Endothelial cell of umbilical vein (primary cell): Measurements from ENCODE around the gene PTDSS2. TPM values are rescaled to one million over a fixed set of nuclear protein-coding genes. Genes with fewer than 3 reads are reported as not detected.

ENCODE experiments used
- BruUV-seq: library from RNA; stranded (reverse); fragments of 400-500 nt; replicated peaks from 2 replicates; lab custom pipeline; 2021; lab: Mats Ljungman, UMichigan
- CTCF ChIA-PET: fragments of 300-600, 350-600 bp; sonication (Branson Sonifier 250); formaldehyde crosslinking; loops from one replicate; lab custom pipeline; 2021; ENCODE audit warnings: antibody characterized with exemption, inconsistent platforms; lab: Charles Lee
- POLR2A ChIA-PET: fragments of 300-600, 350-600 bp; sonication (Branson Sonifier 250); formaldehyde crosslinking; loops from one replicate; lab custom pipeline; 2021; ENCODE audit warnings: antibody characterized with exemption, inconsistent platforms; lab: Charles Lee
- DNase-seq: peaks from one replicate; pipeline ENCODE4 v3.0.0-alpha.2; 2011; ENCODE audit warnings: low read depth, low spot score
- FAIRE-seq: peaks from 2 replicates; lab custom pipeline; 2011; peaks lifted over from hg19 to GRCh38; lab: Jason Lieb, UNC
- H2AFZ ChIP-seq: 2 replicates; pipeline ENCODE4 v1.6.0; 2012; ENCODE audit warnings: low read depth, low read length, control low read depth, inconsistent platforms
- H3K27ac ChIP-seq: 2 replicates; pipeline ENCODE4 v1.5.1; 2011; ENCODE audit warnings: low read depth, mild to moderate bottlenecking, control low read depth, low read length, moderate library complexity; ENCODE audit not compliant: insufficient read depth
- H3K27me3 ChIP-seq, 2 experiments: 2 replicates each; pipeline versions ENCODE4 v1.6.0 to v1.6.1; 2011; ENCODE audit warnings: low read length in 2 of 2, mixed read lengths in 1 of 2; ENCODE audit not compliant: control insufficient read depth in 2 of 2, insufficient read depth in 2 of 2
- H3K36me3 ChIP-seq, 2 experiments: 2 replicates in 1 of 2; 3 replicates in 1 of 2; pipeline ENCODE4 v1.5.1; 2011; ENCODE audit warnings: low read length in 2 of 2, mild to moderate bottlenecking in 1 of 2, moderate library complexity in 1 of 2; ENCODE audit not compliant: control insufficient read depth in 2 of 2, insufficient read depth in 2 of 2; ENCODE audit errors: extremely low read depth in 1 of 2
- H3K4me1 ChIP-seq: 3 replicates; pipeline ENCODE4 v1.5.1; 2011; ENCODE audit warnings: mild to moderate bottlenecking, low read length; ENCODE audit not compliant: control insufficient read depth, insufficient read depth; ENCODE audit errors: extremely low read depth
- H3K4me2 ChIP-seq: 2 replicates; pipeline ENCODE4 v1.6.1; 2011; ENCODE audit warnings: low read length, control low read depth, mixed read lengths; ENCODE audit not compliant: insufficient read depth
- H3K4me3 ChIP-seq, 3 experiments: fragments of 200-600 bp in 1 of 3; sonication (generic), shearing (Covaris generic) in 1 of 3; replicated peaks in 1 of 3; 2 replicates each; pipeline ENCODE4 v1.5.1; 2011 to 2016; ENCODE audit warnings: control low read depth in 3 of 3, low read length in 3 of 3, mild to moderate bottlenecking in 2 of 3, inconsistent platforms in 1 of 3, low read depth in 1 of 3, moderate library complexity in 1 of 3; ENCODE audit not compliant: insufficient read depth in 1 of 3
- H3K79me2 ChIP-seq: 2 replicates; pipeline ENCODE4 v1.6.0; 2012; ENCODE audit warnings: low read length, inconsistent platforms; ENCODE audit not compliant: control insufficient read depth, insufficient read depth
- H3K9ac ChIP-seq: replicated peaks from 2 replicates; pipeline ENCODE3; 2011; ENCODE audit warnings: low read length, control low read depth; ENCODE audit not compliant: insufficient read depth; ENCODE audit errors: extremely low read depth
- H3K9me1 ChIP-seq: replicated peaks from 3 replicates; pipeline ENCODE4 v1.6.0; 2011; ENCODE audit warnings: mild to moderate bottlenecking, low read length; ENCODE audit not compliant: control insufficient read depth, insufficient read depth; ENCODE audit errors: extremely low read depth
- H3K9me3 ChIP-seq: replicated peaks from 2 replicates; pipeline ENCODE4 v1.5.1; 2012; ENCODE audit warnings: low read length, inconsistent platforms; ENCODE audit not compliant: control insufficient read depth, insufficient read depth
- H4K20me1 ChIP-seq: replicated peaks from 2 replicates; pipeline ENCODE3; 2011; ENCODE audit warnings: mild to moderate bottlenecking, low read length; ENCODE audit not compliant: control insufficient read depth, insufficient read depth; ENCODE audit errors: extremely low read depth
- CTCF ChIP-seq, 2 donors: IDR thresholded peaks; 1 replicate in 1 of 2; 2 replicates in 1 of 2; pipeline ENCODE4 v1.5.1; 2011; ENCODE audit warnings: low read length in 2 of 2, mild to moderate bottlenecking in 2 of 2, moderate library complexity in 2 of 2, control low read depth in 1 of 2, inconsistent platforms in 1 of 2, low read depth in 1 of 2; ENCODE audit not compliant: insufficient read depth in 1 of 2; ENCODE audit errors: extremely low read depth in 1 of 2
- EZH2 ChIP-seq: IDR thresholded peaks from 2 replicates; pipeline ENCODE4 v1.6.1; 2012; ENCODE audit warnings: borderline replicate concordance, low read depth, mild to moderate bottlenecking, moderate library complexity, low read length, inconsistent platforms; ENCODE audit not compliant: severe bottlenecking
- FOS ChIP-seq: IDR thresholded peaks from 2 replicates; pipeline ENCODE4 v1.6.1; 2011; ENCODE audit warnings: mild to moderate bottlenecking, low read length, moderate library complexity, borderline replicate concordance; ENCODE audit not compliant: insufficient read depth
- GATA2 ChIP-seq: IDR thresholded peaks from 2 replicates; pipeline ENCODE4 v1.7.0; 2011; ENCODE audit warnings: low read depth, mild to moderate bottlenecking, moderate library complexity, mixed read lengths, low read length; ENCODE audit not compliant: insufficient read length, insufficient read depth
- JUN ChIP-seq: IDR thresholded peaks from 2 replicates; pipeline ENCODE4 v1.6.1; 2011; ENCODE audit warnings: borderline replicate concordance, low read depth; ENCODE audit not compliant: insufficient read length, insufficient read depth
- MAX ChIP-seq: IDR thresholded peaks from 2 replicates; pipeline ENCODE4 v1.6.1; 2011; ENCODE audit not compliant: insufficient read depth, insufficient read length
- MYC ChIP-seq: IDR thresholded peaks from one replicate; pipeline ENCODE4 v1.6.1; 2011; ENCODE audit warnings: mild to moderate bottlenecking, low read depth, low read length
- POLR2A ChIP-seq: IDR thresholded peaks from 2 replicates; pipeline ENCODE4 v1.6.1; 2012; ENCODE audit warnings: low read depth, mild to moderate bottlenecking, control low read depth, low read length
- POLR2AphosphoS5 ChIP-seq: IDR thresholded peaks from 2 replicates; pipeline ENCODE4 v1.6.1; 2012; ENCODE audit warnings: low read depth, mild to moderate bottlenecking, control low read depth, low read length, moderate library complexity; ENCODE audit not compliant: insufficient read depth
- dilution Hi-C: fragments of 300-500 bp; cut with MboI; formaldehyde crosslinking; loops from one replicate; pipeline ENCODE4 v1.15.0; 2019; ENCODE audit warnings: low sequenced_read_pairs; ENCODE audit not compliant: extremely low pct_ligation_motif_present
- intact Hi-C: fragments of 100-400 bp; cut with micrococcal nuclease; formaldehyde crosslinking; loops from one replicate; pipeline ENCODE4 v1.10.0; 2022
- polyA plus RNA-seq, 4 experiments: library from polyadenylated mRNA; depleted of rRNA in 3 of 4; stranded (reverse) in 3 of 4; unstranded in 1 of 4; fragments of >200 nt; gene quantifications; 2 replicates each; pipeline versions ENCODE4 v1.2.1 to v1.2.3, GENCODE V29; 2011 to 2012; ENCODE audit warnings: missing spikeins in 1 of 4
- total RNA-seq: library from RNA; stranded (reverse); gene quantifications from 2 replicates; pipeline ENCODE4 v1.2.3, GENCODE V29; 2021

The PTDSS2 gene
- total and polyA plus RNA-seq, 2 donors (not counting 3 experiments of a cell fraction or from before 2014, with no cell fraction given) = 41.4 to 46.8 TPM

DNA sequence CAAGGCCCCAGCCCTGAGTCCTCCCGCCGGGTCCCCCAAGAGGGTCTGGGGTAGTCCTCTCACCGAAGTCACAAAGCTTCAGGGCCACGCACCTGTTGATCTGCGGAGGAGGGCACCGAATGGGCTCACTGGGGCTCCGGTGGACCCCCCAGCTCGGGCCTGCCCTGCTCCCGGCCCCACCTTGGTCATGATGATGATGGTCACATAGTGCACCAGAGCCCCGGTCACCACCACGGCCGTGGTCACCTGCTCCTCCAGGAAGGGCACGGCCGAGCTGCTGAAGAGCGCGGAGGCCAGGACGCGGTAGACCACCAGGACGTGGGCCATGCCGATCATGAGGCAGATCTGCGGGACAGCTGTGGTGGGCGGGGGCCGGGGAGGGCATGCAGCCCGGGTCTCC lies 21.8 kb upstream of the PTDSS2 start:
- H3K9me1 ChIP-seq = no peaks in the 10 kb centered on the region
- no peaks in the 10 kb centered on the region for H4K20me1 ChIP-seq
- no peak for TF ChIP-seq MAX
- no peak for TF ChIP-seq MYC
- TF ChIP-seq EZH2 = no peak
- TF ChIP-seq CTCF (IDR thresholded peaks at IDR 0.05; ENCODE audit: extremely low read depth in 1 of 2, insufficient read depth in 1 of 2, low read depth in 1 of 2, low read length in 2 of 2) = no peak
- TF ChIP-seq FOS = no peak
- no peak for TF ChIP-seq POLR2A
- no peak for TF ChIP-seq JUN
- TF ChIP-seq GATA2 = no peak
- TF ChIP-seq POLR2AphosphoS5 = no peak
- intact Hi-C loops (no loop called here), dilution Hi-C loops (no loop called here)
- no peak for FAIRE-seq
- no peaks in the 10 kb centered on the region for H3K4me1 ChIP-seq
- no peak overlapping the region for H3K9ac ChIP-seq
- no peak overlapping the region for H2AFZ ChIP-seq
- peaks cover 7 to 14% of the 10 kb centered on the region in 2 experiments for H3K27me3 ChIP-seq
- H3K4me2 ChIP-seq = no peak overlapping the region
- CTCF ChIA-PET = interaction anchor here (1.3 to 3.1 kb wide), 2 partner anchors 15 to 21 kb away, joined by 3 to 18 read pairs; no protein-coding TSS in a partner anchor
- H3K79me2 ChIP-seq = no peaks in the 10 kb centered on the region
- no peaks in the 10 kb centered on the region for H3K9me3 ChIP-seq
- no peak overlapping the region for H3K4me3 ChIP-seq
- DNase-seq = no peak
- H3K36me3 ChIP-seq = no peaks in the 10 kb centered on the region
- no TSS peak for BruUV-seq
- no peak overlapping the region for H3K27ac ChIP-seq
- POLR2A ChIA-PET = no interaction called here
